HPDE6-E6E7 (cell line): Measurements from ENCODE around the gene ADAD1.
"Not testable (repeated sequence)": the region's sequence is repeated elsewhere in the genome, so short reads cannot be mapped to it uniquely, and the experiment has no call there.

ENCODE experiments used
- DNase-seq: peaks from one replicate; pipeline ENCODE4 v3.0.0; 2011; ENCODE audit warnings: missing footprints; ENCODE audit errors: extremely low spot score

Gene ADAD1

DNA sequence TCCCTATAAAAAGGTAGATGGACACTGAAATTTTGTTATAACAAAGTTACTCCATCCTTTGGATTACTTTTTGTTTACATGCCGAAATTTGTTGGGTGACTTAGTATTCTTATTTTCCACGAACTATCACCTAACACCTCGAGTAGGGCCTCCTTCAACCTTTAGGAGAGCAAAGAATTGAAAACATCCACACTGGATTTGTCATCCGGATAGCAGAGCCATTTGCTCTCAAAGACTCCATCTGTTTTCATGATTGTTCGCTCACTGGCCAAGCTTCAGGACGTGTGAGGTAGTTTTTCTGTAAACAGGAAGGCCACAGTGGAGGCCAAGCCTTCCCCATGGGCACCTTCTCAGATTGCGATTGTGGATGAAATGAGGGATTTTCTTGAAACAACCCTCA is at the start of gene ADAD1:
Gene ADAD1 (plus strand): TSS at position 301 of the 400 bp plus-strand sequence. CDS start 1,059 bp downstream, outside the sequence.
- no peak for DNase-seq

- no peak for DNase-seq
Measured at GRCh38 chr4:122329876-122330565, 48.8 kb upstream of the ADAD1 start.

DNA sequence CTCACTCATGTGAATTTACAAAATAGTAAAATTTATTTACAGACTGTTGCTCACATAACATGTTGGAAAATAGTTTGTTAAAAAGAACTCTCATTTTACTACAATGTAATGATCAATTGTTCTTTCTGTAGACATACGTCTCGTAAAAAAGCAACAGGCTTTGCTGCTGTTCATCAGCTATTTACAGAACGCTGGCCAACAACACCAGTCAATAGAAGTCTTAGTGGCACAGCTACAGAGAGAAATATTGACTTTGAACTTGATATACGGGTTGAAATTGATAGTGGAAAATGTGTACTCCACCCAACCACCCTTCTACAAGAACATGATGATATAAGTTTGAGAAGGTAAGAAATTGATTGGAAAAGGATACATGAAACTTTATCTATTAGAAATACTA is 47.6 kb upstream of the ADAD1 start:
- DNase-seq, result no peak

DNA sequence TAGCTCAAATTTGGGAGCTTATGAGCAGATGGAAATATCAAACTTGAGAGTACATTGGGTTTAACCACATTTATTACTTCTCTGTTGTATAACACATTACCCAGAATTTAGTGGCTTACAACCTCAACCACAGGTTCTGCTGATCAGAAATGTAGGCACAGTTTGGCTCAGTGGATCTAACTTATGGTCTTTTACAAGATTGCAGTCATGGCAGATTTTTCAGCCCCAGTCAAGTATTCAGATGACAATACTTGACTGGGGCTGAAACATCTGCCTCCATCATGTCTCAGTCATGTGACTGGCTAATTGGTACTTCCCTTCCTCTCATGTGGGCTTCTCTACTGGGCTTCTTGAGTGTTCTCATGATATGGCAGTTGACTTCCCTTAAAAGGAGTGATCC is 44.0 kb upstream of the ADAD1 start:
- no peak for DNase-seq

- peak; percentile 66 for DNase-seq
Measured at GRCh38 chr4:122341886-122342285, 36.9 kb upstream of the ADAD1 start.

DNA sequence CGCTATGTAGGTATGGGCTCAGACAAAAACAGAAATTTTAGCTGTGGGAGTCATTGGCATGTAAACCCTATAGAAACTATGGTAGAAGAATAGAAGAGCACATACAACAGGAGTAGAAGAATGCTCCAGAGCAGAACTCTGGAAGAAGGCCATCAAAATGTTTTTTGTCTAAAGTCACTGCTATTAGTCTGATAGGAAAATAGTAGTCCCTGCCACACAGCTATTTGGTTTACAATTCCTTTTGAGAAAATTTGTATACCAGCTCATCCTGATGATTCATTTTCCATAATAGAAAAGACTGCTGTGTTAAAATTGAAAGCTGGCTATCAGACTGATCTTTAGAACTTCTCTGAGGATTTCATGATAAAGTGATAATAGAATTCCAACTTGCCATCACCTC is 32.8 kb upstream of the ADAD1 start:
- no peak for DNase-seq

- no peak for DNase-seq
Measured at GRCh38 chr4:122346503-122346902, 32.3 kb upstream of the ADAD1 start.

DNA sequence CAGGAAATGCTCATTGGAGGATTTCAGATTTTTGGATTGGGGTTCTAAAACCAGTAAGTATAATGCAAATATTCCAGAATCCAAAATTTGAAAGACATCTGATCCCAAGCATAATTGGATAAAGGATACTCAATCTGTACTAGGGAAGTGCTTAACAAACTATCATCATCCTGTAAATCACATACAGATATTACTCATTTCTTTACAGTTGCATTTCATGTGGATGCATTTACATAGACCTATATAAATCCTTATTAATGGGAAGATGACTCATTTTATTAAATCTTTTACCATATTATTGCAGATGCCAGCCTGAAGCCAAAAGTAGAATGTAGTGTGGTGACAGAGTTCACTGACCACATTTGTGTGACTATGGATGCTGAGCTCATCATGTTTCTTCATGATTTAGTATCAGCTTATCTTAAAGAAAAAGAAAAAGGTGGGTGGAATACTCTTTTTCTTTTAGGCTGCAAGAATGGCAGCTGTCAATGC is 22.4 kb upstream of the ADAD1 start:
- DNase-seq, result no peak

DNA sequence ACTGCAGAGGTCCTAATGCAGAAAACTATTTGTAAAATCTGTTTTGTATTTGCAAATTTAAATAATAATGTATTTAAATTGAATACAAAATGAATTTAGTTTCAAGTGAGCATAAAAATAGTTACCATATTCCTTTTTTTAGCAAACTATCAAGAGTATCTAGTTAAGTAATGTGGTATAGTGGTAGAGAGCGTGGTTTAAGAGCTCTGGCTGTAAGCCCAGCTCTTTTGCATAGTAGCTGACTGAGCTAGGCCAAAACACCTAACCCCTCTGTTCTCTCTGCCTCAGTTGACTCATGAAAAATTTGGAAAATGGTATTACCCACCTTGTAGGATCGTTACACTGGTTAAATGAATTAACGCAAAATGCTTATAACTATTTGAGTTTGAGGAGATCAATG is 18.1 kb upstream of the ADAD1 start:
- no peak for DNase-seq

DNA sequence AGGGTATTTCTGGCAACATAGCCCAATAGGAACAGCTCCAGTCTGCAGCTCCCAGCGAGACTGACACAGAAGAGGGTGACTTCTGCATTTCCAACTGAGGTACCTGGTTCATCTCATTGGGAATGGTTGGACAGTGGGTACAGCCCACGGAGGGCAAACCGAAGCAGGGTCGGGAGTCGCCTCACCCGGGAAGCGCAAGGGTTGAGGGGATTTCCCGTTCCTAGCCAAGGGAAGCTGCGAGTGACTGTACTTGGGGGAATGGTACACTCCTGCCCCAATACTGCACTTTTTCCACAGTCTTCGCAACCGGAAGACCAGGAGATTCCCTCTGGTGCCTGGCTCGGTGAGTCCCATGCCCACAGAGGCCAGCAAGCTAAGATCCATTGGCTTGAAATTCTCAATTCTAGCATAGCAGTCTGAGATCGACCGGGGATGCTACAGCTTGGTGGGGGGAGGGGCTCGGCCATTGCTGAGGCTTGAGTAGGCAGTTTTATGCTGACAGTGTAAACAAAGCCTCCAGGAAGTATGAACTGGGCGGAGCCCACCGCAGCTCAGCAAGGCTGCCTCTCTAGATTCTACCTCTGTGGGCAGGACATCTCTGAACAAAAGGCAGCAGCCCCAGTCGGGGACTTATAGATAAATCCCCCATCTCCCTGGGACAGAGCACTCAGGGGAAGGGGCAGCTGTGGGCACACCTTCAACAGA is 14.0 kb upstream of the ADAD1 start:
- no peak for DNase-seq

DNA sequence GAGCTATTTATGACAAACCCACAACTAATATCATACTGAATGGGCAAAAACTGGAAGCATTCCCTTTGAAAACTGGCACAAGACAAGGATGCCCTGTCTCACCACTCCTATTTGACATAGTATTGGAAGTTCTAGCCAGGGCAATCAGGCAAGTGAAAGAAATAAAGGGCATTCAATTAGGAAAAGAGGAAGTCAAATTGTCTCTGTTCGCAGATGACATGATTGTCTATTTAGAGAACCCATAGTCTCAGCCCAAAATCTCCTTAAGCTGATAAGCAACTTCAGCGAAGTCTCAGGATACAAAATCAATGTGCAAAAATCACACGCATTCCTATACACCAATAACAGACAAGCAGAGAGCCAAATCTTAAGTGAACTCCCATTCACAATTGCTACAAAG is 10.0 kb upstream of the ADAD1 start:
- not testable (repeated sequence) for DNase-seq

GRCh38 chr4:122377352-122377751 is 1.5 kb upstream of the ADAD1 start:
- DNase-seq, result no peak

DNA sequence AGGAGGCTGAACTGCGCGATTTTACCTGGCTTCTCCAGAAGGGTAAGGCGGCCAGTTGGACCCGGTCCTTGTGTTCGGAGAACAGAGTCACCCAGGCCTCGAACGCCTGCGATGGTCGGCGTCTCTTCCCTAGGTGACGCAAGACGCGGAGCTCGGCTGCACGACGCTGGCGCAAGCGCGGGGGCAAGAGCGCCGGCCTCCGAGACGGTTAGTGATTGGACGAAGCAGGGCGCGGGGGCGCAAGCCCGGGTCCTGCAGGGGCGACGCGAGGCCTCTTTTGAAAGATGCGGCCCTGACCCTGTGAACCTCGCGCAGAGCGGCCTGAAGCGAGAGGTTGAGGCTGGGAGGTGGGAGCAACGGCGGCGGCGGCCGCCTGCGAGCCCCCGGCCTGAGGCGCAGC is 428 bp downstream of the ADAD1 start:
- no peak for DNase-seq

GRCh38 chr4:122383341-122383740 is 4.5 kb downstream of the ADAD1 start:
- no peak for DNase-seq

DNA sequence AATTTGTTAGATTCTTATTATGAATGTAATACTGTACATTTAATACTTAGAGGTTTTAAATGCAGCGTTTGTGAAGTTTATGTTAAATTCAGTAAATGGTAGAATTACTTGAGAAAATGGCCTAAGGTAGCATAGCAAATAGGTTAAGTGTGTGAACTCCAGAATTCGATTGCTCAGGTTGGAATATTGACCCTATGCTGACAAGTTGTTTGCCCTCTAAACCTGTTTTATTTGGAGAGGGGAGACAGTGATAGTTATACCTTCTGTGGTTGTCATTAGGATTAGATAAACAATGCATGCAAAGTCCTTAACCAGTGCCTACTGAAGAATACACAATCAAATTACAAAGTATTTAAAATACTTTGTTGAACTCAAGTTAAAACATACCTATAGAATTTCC is 5.4 kb downstream of the ADAD1 start:
- DNase-seq, result no peak

DNA sequence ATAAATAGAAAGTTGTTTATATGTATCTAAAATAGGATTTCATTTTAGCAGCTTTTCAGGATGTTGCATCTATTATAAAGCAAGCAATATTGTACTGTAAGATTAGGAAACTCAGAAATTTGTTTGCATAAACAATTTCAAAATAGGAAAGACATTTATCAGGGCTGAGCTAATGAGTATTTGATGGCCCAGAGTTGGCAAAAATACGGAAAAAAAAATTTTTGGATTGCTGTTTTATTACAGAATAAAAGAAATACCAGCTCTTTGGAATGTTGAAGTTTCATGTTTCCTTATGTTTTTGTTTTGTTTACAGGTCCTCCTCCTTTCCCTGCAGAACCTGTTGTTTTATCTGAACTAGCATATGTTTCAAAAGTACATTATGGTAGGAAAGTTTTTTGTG is 14.5 kb downstream of the ADAD1 start:
- no peak for DNase-seq

- DNase-seq, result no peak
Measured at GRCh38 chr4:122403861-122404260, 25.1 kb downstream of the ADAD1 start.

DNA sequence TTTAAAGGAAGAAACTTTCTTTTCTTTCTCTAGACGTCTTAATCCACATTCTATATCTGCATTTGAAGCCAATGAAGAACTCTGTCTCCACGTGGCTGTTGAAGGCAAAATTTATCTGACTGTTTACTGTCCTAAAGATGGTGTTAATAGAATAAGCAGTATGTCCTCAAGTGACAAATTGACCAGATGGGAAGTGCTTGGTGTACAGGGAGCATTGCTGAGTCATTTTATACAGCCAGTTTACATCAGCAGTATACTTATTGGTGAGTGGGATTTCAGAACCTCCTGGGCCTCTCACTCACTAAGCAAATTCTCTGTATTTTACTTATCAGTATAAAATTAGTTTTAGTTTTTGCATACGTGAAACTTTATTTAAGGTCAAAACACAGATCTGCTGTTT is 33.7 kb downstream of the ADAD1 start:
- DNase-seq, result no peak

GRCh38 chr4:122423246-122423645 is 44.4 kb downstream of the ADAD1 start:
- DNase-seq, result no peak

DNA sequence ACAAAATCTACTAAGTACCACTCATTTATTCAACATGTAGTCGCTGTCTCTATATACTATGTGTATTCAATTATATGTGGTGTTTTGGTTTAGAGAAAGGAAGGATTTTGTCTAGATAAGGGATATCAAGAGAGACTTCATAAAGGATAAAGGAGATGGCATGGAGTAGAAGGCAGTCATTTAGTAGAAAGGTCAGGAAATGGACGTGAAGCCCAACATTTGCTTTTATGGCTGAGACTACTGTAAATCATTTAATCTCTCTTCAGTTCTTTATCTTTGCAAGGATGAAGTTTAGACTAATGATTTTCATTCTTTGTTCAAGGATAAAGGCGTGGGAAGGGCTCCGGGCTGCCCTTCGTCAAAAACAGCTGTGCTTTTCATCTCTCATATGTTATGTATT is 52.5 kb downstream of the ADAD1 start:
- no peak for DNase-seq

DNA sequence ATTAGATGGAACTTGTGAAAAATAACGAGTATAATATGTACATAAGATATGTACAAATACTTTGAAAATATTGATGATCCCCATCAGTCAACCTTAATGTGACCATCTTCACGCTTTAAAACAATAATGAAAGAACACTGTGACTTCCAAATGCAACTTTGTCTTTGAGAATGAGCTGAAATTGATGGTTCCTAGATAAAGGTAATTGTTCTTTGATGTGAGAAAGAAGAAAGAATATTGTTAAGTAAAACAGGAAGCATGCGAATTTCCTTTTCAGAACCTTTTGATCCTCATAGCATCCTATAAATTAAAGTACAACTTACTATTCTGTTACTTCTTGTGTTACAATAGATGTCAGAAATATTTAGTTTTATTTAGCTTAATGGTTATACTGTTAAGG is 55.5 kb downstream of the ADAD1 start:
- DNase-seq, result no peak

DNA sequence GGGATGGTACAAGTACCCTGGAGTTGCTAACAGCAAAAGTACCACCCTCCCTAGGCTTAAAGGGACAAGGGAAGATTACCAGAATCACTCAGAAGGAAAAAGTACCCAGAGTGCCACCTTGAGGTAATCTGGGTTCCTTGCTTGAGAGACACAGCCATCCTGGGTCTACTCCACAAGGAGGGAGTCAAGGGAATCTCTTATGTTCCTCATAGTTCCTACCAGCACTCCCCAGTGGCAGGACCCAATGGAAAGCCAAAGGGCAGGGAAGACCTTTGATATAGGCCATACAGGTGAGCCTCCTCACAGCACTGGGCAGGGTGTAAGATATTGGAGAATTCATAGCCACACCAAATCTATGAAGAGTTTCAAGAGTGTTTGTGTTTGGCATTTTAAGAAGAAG is 72.0 kb downstream of the ADAD1 start:
- peak; percentile 5 for DNase-seq

- DNase-seq, result no peak
Measured at GRCh38 chr4:122453384-122453995, 74.7 kb downstream of the ADAD1 start.
